Measurements from ENCODE around the gene PRAMEF12.
A peak's percentile ranks its signal among the peaks of the same experiment; 100 is the strongest.
"Not testable (repeated sequence)": the region's sequence is repeated elsewhere in the genome, so short reads cannot be mapped to it uniquely, and the experiment has no call there.

The PRAMEF12 gene

DNA sequence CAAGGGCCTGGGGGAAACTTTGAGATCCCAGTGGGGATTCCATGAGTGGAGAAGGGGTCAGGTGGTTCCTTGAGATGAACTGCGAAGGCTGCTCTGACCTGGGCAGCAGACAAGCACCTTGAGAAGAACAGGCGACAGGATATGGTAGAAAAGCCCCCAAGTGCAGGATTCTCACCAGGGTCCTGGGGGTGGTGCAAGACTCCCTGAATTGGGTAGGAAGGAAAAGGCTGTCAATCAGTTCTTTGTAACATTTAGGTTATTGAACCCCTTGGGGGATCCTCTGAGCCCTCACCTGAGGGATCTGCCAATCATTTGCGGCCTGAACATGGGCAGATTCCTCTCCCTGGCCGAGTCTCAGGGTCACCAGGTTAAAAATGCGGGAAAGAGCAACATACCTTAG, 2.4 kb upstream of the PRAMEF12 start:
- no peak for FAIRE-seq

DNA sequence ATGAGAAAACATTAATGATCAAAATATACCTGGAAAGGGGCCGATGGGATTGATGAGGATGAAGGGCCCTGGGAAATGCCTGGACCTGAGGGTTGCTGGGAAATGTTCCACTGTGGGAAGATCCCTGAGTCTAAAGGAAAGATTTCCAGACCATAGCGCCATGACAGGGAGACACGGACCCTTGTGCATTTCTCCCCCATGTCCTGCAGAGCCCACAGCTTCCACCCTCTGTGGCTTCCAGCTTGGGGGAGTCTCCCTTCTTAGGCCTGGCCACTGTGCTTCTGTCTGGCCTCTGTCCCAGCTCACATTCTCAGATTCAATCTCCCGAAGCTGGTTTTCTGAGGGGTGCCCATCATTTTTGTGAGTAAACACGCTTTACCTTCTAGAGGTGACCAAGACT, 1.0 kb upstream of the PRAMEF12 start:
- FAIRE-seq = no peak

DNA sequence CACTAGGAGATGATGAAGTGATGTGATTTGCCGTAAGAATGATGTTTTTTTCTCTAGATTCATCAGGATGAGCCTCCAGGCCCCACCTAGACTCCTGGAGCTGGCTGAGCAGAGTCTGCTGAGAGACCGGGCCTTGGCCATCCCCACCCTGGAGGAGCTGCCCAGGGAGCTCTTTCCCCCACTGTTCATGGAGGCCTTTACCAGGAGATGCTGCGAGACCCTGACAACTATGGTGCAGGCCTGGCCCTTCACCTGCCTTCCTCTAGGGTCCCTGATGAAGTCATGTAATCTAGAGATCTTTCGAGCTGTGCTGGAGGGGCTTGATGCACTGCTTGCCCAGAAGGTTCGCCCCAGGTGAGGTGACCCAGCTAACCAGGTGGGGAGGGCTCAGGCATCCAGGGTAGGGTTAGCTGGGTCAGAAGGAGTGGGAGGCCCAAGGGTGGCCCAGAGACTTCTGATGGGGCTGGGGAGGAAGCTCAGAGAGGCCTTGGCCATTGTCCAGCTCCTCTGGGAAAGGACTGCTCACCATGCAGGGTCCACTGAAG, 1.3 kb downstream of the PRAMEF12 start:
- FAIRE-seq = no peak

DNA sequence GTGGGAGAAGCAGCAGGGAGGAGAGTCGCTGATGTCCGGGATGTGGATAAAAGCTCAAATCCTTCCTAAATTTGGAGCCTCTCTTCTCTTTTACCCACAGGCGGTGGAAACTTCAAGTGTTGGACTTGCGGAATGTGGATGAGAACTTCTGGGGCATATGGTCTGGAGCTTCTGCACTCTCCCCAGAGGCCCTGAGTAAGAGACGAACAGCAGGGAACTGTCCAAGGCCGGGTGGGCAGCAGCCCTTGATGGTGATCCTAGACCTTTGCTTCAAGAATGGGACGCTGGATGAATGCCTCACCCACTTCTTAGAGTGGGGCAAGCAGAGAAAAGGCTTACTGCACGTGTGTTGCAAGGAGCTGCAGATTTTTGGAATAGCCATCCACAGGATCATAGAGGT, 1.9 kb downstream of the PRAMEF12 start:
- no peak for FAIRE-seq

DNA sequence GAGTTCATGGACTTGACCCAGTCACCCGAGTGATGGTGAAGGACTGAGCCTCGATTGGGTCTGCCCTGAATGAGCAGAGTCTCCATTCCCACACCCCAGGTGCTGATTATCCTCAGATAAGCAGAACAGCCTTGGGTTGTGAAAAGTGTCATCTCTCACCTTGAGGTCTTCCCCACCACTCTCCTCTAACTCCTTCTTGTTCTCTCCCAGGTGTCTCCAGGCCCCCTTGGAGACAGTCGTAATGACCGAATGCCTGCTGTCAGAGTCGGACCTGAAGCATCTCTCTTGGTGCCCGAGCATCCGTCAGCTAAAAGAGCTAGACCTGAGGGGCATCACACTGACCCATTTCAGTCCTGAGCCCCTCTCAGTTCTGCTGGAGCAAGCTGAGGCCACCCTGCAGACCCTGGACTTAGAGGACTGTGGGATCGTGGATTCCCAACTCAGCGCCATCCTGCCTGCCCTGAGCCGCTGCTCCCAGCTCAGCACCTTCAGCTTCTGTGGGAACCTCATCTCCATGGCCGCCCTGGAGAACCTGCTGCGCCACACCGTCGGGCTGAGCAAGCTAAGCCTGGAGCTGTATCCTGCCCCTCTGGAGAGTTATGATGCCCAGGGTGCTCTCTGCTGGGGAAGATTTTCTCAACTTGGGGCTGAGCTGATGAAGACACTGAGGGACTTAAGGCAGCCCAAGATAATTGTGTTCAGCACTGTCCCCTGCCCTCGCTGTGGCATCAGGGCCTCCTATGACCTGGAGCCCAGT, 3.4 kb downstream of the PRAMEF12 start:
- no peak for FAIRE-seq

DNA sequence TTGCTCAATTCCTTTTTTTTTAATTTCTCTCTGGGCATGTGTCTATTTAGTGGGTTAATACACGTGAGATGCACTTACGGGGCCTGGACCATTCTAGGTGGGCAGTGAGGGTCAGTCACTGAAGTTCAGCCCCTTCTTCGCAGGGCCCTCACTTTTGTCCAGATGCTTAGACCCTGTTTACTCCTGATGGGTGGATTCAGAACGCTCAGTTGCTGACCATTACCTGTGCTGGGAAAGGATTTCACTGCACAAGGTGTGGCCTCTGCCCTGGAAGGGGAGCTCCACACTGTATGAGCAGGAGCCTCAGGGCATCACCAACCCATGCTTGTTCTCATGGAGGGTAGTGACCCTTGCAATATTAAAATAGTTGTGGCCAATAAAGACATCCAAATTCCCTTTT, 4.5 kb downstream of the PRAMEF12 start:
- FAIRE-seq = no peak

DNA sequence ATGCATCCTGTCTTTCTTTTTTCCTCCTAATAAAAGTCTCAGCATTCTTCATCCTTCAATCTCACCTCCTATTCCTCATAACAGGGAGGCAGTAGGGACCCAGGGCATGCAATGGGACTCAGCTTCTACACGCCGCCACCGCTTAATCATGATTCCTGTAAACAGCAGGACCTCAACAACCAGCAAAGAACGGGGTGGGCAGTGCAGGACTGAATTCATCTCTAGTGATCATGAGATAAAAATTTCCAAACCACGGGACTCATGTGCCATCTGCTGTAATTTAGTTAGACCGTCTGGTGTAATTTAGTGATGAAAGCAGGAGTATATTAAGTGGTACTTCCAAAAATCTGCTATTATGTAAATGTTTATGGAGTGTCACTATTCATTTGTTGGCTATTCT, 5.4 kb downstream of the PRAMEF12 start:
- no peak for FAIRE-seq

DNA sequence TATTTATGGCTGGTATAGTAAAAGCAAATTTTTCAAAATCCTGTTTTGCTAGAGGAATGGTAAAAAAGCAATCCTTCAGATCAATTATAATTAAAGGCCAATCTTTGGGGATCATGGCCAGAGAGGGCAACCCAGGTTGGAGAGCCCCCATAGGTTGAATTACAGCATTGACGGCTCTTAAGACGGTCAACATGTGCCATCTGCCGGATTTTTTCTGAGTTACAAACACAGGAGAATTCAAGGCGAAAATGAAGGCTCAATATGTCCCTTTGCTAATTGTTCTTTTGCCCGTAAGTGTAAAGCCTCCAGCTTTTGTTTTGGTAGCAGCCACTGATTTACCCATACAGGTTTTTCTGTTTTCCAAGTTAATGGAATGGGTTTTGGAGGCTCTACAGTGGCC, 8.0 kb downstream of the PRAMEF12 start:
- FAIRE-seq = peak; percentile 8

DNA sequence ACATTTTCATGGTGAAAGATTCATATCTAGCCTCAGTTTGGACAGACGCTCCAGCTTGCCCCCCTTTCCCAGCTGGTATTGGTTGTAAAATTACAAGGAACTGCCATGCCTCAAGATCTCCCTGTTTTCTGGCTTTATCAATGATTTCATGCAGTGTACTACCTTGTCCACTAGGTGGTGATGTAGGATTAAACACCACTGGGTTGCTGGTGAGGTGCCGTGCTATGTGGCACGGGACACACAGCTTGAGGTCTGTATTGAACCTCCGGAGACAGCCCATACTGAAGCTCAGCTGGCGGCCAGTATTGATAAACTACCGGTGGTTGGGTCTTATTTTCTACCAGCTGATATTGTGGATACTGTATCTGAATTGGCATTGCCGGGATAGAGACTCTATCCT, 10.2 kb downstream of the PRAMEF12 start:
- FAIRE-seq = not testable (repeated sequence)

DNA sequence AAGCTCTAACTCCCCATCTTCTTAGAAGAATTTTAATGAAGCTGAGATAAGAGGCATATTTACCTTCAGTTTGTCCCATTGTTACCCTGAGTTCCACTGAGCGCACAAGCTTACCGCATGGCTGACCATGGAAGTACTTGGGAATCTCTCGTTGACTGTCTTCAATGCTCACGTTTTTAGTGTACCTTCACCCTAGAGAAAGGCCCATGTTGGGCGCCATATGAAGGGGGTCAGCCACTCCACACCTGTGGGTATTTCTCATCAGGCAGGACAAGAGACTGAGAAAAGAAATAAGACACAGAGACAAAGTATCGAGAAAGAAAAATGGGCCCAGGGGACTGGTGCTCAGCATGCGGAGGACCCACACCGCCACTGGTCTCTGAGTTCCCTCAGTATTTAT, 11.2 kb downstream of the PRAMEF12 start:
- not testable (repeated sequence) for FAIRE-seq

DNA sequence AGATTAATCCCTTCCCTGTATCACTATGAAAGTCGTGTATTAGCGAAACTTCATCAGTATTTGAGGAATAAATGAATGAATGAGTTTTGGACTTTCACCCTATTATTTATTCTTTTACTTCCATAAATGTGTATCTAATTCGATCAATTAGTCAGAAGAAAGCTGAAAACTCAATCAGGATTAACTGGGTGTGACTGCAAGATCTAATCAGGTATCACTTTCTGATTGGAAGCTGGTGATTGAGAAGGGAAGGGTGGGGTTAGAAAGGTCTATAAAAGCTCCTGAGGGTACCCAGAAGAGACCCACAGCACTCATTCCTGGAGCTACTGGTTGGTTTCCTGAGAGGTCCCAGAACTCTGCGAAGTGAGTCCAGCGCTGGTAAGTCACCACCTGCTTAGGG, 17.6 kb downstream of the PRAMEF12 start, which contains the start of gene PRAMEF1:
Gene PRAMEF1 (plus strand): TSS at position 301 of the 400 bp plus-strand sequence. CDS start 1,831 bp downstream, outside the sequence.
- FAIRE-seq = not testable (repeated sequence)

DNA sequence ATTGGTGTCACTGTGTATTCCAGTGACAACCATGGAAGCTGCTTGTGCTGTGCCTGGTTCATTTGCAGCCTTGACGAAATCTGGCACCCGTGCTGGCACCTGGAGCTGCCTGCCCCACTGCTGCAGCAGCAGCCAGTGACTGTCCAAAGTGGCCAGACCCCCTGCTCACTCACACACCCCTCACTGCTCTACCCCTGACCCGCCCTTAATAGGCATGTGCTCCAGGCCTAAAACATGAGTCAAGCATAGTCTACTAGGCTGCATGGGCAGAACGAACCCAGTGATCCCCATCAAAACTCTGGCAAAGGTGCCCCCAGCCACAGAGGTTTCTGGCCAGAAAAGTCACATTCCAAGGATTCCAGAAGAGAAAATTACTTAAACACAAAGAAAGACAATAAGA, 25.4 kb downstream of the PRAMEF12 start:
- no peak for FAIRE-seq

DNA sequence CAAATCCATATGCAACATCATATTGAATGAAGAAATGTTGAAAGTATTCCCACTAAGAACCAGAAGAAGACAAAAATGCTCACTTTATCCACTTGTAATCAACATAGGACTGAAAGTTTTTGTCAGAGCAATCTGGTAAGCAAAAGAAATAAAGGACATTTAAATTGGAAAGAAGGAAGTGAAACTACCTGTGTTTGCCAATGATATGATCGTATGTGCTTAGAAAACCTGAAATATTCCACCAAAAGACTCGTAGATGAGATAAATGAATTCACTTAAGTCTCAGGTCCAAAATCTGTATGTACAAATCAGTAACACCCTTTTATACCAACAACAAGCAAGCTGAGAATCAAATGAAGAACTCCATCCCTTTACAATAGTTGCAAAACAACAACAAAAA, 26.2 kb downstream of the PRAMEF12 start:
- no peak for FAIRE-seq

DNA sequence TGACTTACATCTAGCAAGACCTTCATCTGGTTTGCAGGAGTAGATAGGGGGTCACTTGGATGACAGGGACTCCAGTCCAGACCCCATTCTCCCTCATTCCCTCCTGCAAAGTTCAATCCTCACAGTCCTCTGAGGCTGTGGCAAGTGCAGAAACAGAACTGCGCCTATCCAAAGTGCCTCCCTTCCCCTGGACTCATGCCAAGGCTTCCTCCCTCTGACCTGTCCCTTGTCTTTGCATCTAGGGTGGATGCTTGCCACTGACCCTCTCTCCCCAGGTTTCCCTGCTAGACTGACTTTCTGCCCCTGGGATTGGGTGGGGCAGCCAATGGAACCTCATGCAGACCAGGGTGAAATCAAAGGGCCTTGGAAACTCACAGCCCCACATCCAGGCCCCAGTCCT, 36.4 kb downstream of the PRAMEF12 start:
- no peak for FAIRE-seq

DNA sequence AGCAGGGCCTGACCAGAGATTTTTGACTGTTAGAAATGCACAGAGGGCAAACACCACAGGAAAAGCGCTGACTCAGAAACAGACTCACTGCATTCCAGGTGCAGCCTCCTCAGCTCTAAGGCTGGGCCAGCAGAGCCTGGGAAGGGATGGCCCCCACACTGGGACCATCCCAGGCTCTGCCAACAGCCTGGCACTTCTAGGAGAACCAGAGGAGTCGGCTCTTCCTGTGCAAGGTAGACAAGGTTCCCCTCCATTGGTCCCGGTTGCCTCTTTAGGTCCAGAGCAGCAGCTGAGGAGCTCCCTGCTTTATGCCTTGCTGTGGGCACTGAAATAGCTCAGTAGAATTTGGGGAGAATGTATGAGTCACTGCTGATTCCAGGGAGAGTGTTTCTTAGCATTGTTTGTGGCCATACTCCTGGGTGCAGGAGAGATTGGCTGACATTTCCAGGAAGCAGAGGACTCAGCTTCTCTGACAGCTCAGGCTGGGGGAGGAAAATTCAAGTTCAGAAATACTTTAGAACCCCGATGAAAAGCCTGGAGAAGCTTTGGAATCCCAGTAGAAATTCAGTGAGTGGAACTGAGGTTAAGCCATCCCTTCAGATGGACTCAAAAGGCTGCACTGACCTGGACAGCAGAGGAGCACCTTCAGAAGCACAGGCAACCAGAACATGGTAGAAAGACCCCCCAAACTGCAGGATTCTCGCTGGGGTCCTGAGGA, 37.3 kb downstream of the PRAMEF12 start:
- FAIRE-seq = no peak

DNA sequence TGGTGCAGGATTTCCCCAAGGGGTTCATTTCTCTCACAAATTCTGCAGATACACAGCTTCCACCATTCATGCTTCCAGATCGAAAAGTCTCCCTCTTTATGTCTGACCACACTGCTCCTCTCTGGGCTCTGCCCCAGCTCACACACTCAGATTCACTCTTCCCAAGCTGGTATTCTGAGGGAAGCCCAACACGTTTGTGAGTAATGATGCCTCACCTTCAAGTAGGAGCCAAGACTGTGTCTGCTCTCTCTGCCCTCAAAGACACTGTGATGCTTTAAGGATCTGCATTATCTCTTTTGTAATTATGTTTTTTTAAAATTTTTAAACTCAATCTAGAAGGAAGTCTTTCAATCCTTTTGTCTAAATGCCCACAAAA, 37.9 kb downstream of the PRAMEF12 start:
- FAIRE-seq = no peak

DNA sequence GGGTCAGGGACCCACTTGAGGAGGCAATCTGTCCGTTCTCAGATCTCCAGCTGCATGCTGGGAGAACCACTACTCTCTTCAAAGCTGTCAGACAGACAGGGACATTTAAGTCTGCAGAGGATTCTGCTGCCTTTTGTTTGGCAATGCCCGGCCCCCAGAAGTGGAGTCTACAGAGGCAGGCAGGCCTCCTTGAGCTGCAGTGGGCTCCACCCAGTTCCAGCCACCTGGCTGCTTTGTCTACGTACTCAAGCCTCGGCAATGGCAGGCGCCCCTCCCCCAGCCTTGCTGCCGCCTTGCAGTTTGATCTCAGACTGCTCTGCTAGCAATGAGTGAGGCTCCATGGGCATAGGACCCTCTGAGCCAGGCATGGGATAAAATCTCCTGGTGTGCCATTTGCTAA, 45.5 kb downstream of the PRAMEF12 start:
- not testable (repeated sequence) for FAIRE-seq
